GM18909 (cell line): ENCODE measurements around the gene ARAP3.

Experiments used
- ATAC-seq: cut with Tn5 transposase; IDR thresholded peaks from one replicate; pipeline ENCODE4 v1.9.1; 2021; ENCODE audit warnings: mild to moderate bottlenecking; ENCODE audit not compliant: unreplicated experiment, poor library complexity

ARAP3 gene

DNA sequence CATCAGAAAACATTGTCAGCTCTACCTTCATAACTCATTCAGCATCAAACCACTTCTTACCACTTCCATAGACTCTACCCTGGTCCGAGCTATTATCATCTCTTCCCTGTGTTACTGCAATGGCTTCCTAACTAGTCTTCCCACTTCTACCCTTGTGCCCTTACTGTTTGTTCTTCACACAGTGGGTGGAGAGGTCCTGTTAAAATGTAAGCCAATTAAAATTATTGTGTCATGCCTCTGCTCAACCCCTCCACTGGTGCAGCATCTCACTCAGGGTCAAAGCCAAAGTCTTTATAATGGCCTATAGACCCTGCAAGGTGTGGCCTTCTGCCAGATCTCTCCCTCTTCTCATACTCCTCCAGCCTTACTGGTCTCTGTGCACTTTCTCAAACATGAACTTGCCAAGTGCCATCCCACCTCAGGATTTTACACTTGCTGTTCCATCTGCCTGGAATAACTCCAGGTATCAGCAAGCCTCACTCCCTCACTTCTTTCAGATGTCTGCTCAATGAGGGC, 22.8 kb upstream of the ARAP3 start:
- no peak for ATAC-seq

- ATAC-seq = no peak
These were observed 21.1 kb upstream of the ARAP3 start for GRCh38 chr5:141703133-141703561.

GRCh38 chr5:141701360-141702119, 19.5 kb upstream of the ARAP3 start:
- peak; percentile 71 for ATAC-seq

DNA sequence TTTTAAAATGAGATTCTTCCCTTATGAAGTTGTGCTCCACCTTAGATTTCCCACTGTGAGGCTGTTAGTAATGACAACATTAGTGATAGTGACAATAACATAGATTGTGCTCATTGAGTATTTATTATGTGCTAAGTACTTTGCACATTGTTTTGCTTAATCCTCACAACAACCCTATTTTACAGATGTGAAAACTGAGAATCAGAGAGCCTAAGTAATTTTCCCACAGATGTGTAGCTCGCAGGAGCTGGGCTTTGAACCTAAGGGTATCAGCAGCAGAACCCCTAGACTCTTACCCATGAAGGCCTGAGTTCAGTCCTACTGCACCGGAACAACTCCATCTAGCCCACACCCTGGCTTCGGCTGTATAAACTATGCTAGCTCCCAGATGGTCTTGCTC, 15.6 kb upstream of the ARAP3 start:
- ATAC-seq = no peak

- no peak for ATAC-seq
These were observed 14.4 kb upstream of the ARAP3 start for GRCh38 chr5:141696431-141696830.

- no peak for ATAC-seq
These were observed 13.7 kb upstream of the ARAP3 start for GRCh38 chr5:141695627-141696215.

- no peak for ATAC-seq
These were observed 12.4 kb upstream of the ARAP3 start for GRCh38 chr5:141694479-141694878.

GRCh38 chr5:141692919-141693725, 11.1 kb upstream of the ARAP3 start:
- ATAC-seq = no peak

DNA sequence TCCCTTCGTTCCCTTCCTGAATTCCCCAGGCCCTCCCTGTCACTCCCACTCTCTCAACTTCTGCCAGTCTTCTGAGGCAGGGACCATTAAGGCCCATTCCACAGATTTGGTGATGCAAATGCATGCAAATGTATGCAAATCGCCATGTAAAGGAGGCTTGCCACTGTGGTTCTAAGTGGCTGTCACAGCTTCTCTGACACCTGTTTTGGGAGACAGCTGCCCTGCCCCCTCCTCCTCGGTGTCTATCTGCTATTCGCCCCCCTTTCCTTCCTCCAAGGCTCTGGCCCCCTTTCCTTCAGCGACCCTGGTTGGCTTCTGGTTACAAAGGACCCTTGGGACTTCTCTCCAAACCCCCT, 10.5 kb upstream of the ARAP3 start:
- ATAC-seq = no peak

DNA sequence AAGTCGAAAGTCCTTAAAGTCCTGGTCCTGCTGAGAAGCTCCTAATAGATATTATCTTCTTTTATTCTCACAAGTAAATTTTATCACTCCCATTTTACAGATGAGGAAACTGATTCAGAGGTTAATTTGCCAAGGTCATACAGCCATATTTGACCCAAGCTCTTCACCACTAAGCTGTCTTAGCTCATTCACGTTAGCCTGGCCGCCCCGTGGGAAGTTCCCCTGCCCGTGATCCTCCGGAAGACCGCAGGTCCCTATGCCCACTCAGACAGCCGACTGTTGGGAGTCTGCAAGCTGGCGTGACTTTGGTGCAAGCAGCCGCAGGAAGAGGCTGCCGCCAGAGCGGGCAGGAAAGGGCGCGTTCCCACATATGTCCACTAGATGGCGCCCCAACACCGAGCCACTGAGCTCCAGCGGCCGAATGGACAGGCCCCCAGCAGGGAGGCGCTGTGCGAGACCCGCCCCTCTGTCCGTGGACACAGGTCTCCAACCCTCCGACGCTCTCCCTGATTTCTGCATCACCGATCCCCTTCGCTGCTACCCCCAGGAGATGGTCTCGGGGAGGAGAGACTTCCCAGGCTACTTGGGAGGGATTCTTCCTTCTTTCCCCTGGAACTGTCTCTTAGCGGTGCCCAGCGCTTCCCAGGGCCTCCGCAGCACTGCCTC, 10.0 kb upstream of the ARAP3 start:
- ATAC-seq = peak; percentile 93

- no peak for ATAC-seq
These were observed 9.3 kb upstream of the ARAP3 start for GRCh38 chr5:141691286-141691866.

DNA sequence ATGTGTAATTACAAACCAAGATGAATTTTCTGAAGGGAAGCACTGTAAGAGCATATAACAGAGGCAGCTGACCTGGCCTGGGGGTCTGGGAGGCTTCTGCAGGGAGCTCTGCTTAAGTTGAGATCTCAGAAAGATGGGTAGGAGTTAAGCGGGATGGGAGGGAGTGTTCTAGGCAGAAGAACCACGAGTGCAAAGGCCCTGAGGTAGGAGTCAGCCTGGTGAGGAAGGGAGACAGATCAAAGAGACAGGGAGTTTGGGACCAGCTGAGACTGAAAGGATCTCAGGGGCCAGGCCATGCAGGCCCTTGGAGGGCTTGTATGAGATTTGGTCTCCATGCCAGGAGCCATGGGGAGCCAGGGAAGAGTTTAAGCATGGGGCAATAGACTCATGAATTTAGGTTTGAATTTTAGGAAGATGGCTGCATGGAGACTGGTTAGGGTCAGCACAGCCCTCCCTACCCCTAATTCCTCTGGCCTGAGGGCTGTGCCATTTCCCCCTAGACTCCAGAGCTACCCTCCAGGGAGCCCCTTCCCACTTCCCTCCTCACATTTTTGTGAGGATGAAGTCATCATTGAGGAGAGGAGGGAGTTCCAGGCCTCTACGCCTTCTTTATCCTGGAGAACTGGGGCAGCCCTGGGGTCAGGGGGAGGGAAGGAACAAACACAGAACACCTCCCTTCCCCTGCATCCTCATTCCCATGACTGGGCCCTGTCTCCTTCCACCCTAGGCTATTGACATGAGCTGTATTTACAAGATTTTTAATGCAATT, 4.8 kb upstream of the ARAP3 start:
- ATAC-seq = no peak

GRCh38 chr5:141685591-141685990, 3.6 kb upstream of the ARAP3 start:
- ATAC-seq = no peak

DNA sequence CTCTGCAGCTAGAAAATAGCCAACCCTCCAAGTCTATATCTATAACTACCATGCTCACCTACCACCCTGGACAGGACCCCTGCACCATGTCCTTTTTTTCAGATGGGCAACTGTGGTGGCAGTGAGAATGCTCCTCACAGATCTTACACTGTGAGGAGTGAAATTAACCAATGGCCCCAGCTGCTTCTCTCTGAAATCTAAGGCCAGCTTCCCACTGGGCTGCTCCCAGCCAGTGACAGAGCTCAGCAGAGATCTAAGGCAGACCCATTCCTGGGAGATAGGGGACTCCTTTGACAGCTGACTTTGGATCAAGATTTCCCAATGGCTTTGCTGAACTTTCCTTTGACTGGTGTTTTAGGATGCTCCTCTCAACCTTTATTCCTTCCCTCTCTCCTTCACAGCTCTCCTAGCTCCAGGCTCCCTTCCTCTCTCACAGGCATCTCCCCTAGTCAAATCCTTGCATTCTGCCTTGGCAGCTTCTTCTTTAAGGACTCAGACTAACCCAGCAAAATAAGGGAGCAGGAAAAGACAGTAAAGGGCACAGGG, 1.6 kb upstream of the ARAP3 start:
- no peak for ATAC-seq

DNA sequence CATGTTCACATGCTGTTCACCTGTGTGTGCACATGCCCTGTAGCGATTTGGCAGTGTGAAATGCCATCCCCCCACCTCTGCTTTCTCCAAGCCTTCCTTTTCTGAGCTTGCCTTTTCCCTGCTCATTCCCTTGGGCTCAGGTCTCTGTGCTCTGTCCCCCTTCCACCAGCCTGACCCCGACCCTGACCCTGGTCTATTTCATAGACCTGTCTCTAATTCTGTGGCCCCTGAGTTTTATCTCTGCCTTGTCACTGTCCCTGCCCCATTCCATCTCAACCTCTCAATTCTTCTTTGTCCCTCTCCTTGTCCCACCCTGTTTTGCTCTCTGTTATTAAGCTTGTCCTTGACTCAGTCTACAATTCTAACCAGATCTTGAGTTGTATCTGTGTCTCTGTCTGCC, 735 bp downstream of the ARAP3 start:
- ATAC-seq = no peak

DNA sequence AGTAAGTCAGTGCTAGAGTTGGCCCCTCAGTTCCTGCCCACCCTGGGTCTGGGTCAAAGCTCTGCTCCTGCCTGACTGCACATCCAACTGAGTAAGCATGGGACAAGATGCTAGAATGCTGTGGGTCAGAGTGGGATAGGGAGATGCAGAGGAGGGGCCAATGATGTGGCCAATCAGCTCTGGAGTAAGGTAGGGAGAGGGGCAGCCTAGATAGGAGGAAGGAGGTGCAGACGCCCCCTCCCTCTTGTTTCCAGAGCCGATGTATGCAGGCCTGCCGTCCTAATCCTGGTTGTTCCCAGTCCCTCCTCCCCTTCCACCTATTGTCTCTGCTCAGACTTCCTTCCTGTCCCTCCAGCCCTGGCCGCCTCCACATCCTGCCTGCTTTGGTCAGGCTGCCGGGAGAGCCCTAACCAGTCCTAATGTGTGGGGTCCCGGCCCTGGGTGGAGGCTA, 1.3 kb downstream of the ARAP3 start:
- no peak for ATAC-seq

DNA sequence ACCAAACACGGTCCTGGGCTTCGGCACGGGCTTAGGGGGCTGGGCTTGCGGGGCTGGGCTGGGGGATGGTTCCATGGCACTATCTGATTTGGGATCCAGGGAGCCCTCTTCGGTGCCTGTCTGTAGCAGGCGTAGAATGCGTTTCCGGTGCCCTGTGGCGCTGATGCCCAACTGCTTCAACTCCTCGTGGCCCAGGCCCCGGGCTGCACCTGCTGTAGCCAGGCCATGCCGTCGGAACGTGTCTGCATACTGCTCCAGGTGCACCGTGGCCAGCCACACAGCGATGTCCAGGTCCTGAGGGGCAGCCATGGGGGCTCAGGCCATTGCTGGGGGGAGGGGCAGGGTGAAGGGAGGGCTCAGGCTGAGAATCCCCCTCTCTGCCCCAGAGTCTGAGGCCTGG, 1.9 kb downstream of the ARAP3 start:
- no peak for ATAC-seq

DNA sequence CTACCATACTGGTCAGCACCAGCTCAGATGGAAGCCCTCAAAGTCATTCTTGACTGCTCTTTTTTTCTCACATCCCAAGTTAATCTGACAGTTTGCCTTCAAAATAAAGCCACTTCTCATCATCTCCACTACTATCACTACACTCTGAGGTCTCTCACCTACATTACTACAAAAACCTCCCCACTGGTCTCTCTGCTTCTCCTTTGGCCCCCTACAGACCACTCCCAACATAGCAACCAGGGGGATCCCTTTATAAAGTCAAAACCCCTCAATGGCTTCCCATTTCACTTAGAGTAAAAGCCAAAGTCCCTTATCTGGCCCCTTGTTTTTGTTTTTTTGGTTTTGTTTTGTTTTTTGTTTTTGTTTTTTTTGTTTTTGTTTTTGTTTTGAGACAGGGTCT, 4.6 kb downstream of the ARAP3 start:
- ATAC-seq = no peak

GRCh38 chr5:141675672-141676071, 6.4 kb downstream of the ARAP3 start:
- ATAC-seq = no peak
